Umbilical cord (tissue), 2 donors: ENCODE results near the gene AHR. TPM values are rescaled to one million over a fixed set of nuclear protein-coding genes. Genes with fewer than 3 reads are reported as not detected.

Experiments used
- DNase-seq: peaks from one replicate; pipeline ENCODE4 v3.0.0-alpha.2; 2015; ENCODE audit warnings: low spot score
- total RNA-seq: library from RNA; depleted of rRNA; stranded (reverse); fragments of >200 nt; gene quantifications from one replicate; pipeline ENCODE4 v1.2.3, GENCODE V29; 2014; ENCODE audit warnings: low replicate concordance; ENCODE audit not compliant: insufficient read depth

The AHR gene
- 136 TPM for total RNA-seq

- peak; percentile 91 for DNase-seq
These were observed at the start of gene AHR for GRCh38 chr7:17298102-17298839. Gene AHR (plus strand): TSS chr7:17298652. CDS start chr7:17299265, 613 bp downstream.

- DNase-seq = no peak
These were observed 44.6 kb upstream of the AHR start for GRCh38 chr7:17253885-17254284.

GRCh38 chr7:17255926-17256325 is 42.5 kb upstream of the AHR start:
- no peak for DNase-seq

- no peak for DNase-seq
These were observed 42.1 kb upstream of the AHR start for GRCh38 chr7:17256375-17256774.

GRCh38 chr7:17266565-17266964 is 31.9 kb upstream of the AHR start:
- DNase-seq = no peak

GRCh38 chr7:17269341-17270221 is 28.9 kb upstream of the AHR start:
- DNase-seq = no peak

GRCh38 chr7:17274551-17275245 is 23.8 kb upstream of the AHR start:
- no peak for DNase-seq

- peak; percentile 87 for DNase-seq
These were observed 22.4 kb upstream of the AHR start for GRCh38 chr7:17275749-17276671.

- no peak for DNase-seq
These were observed 19.4 kb upstream of the AHR start for GRCh38 chr7:17279061-17279460.

GRCh38 chr7:17289074-17289645 is 9.3 kb upstream of the AHR start:
- DNase-seq = peak; percentile 58

- DNase-seq = no peak
These were observed 5.6 kb upstream of the AHR start for GRCh38 chr7:17292843-17293242.

GRCh38 chr7:17293481-17293880 is 5.0 kb upstream of the AHR start:
- no peak for DNase-seq

- no peak for DNase-seq
These were observed 1.2 kb upstream of the AHR start for GRCh38 chr7:17297243-17297642.

- peak; percentile 46 for DNase-seq
These were observed 509 bp downstream of the AHR start for GRCh38 chr7:17298840-17299482.

GRCh38 chr7:17299483-17299991 is 1.1 kb downstream of the AHR start:
- peak; percentile 52 for DNase-seq

GRCh38 chr7:17300012-17300411 is 1.6 kb downstream of the AHR start:
- no peak for DNase-seq

- DNase-seq = no peak
These were observed 2.0 kb downstream of the AHR start for GRCh38 chr7:17300437-17300836.

GRCh38 chr7:17301471-17302456 is 3.3 kb downstream of the AHR start:
- peak; percentile 55 for DNase-seq
